HCT116 (cell line): ENCODE data around the gene CLDN17. TPM values are rescaled to one million over a fixed set of nuclear protein-coding genes. Genes with fewer than 3 reads are reported as not detected.

ENCODE experiments used
- ATAC-seq: fragments of 200-7000 bp; cut with Tn5 transposase; 2 replicates; pipeline ENCODE4 v1.9.1; 2020; ENCODE audit warnings: mild to moderate bottlenecking, moderate library complexity
- BruUV-seq: library from RNA; stranded (reverse); fragments of 400-500 nt; replicated peaks from 2 replicates; lab custom pipeline; 2021; lab: Mats Ljungman, UMichigan
- CTCF ChIA-PET: fragments of 300-600 bp; sonication (Branson Sonifier 250); formaldehyde crosslinking; loops from one replicate; lab custom pipeline; 2021; ENCODE audit warnings: antibody characterized with exemption; lab: Charles Lee
- POLR2A ChIA-PET: fragments of 300-600, 350-600 bp; sonication (Branson Sonifier 250); formaldehyde crosslinking; loops from one replicate; lab custom pipeline; 2021; ENCODE audit warnings: antibody characterized with exemption; lab: Charles Lee
- RAD21 ChIA-PET, 2 experiments: fragments of 300-600 bp; sonication (Branson Sonifier 250); formaldehyde crosslinking; loops; one replicate each; lab custom pipeline; 2023; ENCODE audit warnings: low total read pairs in 2 of 2; ENCODE audit not compliant: uncharacterized antibody in 2 of 2, unreplicated experiment in 2 of 2, low non-redundant PET in 1 of 2; lab: Charles Lee
- DNase-seq: peaks from one replicate; pipeline ENCODE4 v3.0.0-alpha.2; 2010; ENCODE audit warnings: low read depth, low spot score
- H2AFZ ChIP-seq: fragments of 200-600 bp; shearing (Covaris generic), sonication (generic); 2 replicates; pipeline ENCODE4 v1.6.1; 2017; ENCODE audit warnings: low read depth, mixed run types, mixed read lengths, antibody characterized with exemption, low read length; ENCODE audit not compliant: poor library complexity, severe bottlenecking
- H3K27ac ChIP-seq: 2 replicates; pipeline ENCODE4 v1.5.1; 2012; ENCODE audit warnings: low read depth, low read length
- H3K27me3 ChIP-seq: fragments of 200-600 bp; sonication (generic); 2 replicates; pipeline ENCODE4 v1.6.1; 2016; ENCODE audit warnings: mixed run types, low read length, mixed read lengths; ENCODE audit not compliant: insufficient read depth
- H3K36me3 ChIP-seq, 2 experiments: fragments of 200-500 bp in 1 of 2; fragments of 200-600 bp in 1 of 2; sonication (Bioruptor generic) in 1 of 2; sonication (generic) in 1 of 2; 2 replicates each; pipeline versions ENCODE4 v1.5.1 to v1.6.1; 2014 to 2016; ENCODE audit warnings: low read length in 2 of 2, inconsistent platforms in 1 of 2, mixed read lengths in 1 of 2, mixed run types in 1 of 2; ENCODE audit not compliant: insufficient read depth in 2 of 2, control insufficient read depth in 1 of 2
- H3K4me1 ChIP-seq, 2 experiments: fragments of 200-600 bp in 1 of 2; sonication (generic) in 1 of 2; 2 replicates each; pipeline versions ENCODE4 v1.5.1 to v1.6.1; 2012 to 2017; ENCODE audit warnings: low read length in 2 of 2, inconsistent platforms in 1 of 2, mild to moderate bottlenecking in 1 of 2, mixed read lengths in 1 of 2, mixed run types in 1 of 2, moderate library complexity in 1 of 2; ENCODE audit not compliant: insufficient read depth in 2 of 2, control insufficient read depth in 1 of 2
- H3K4me2 ChIP-seq: fragments of 200-600 bp; sonication (generic); 2 replicates; pipeline ENCODE4 v1.6.1; 2017; ENCODE audit warnings: mixed run types, low read length, mixed read lengths
- H3K4me3 ChIP-seq, 2 experiments: fragments of 200-600 bp in 1 of 2; sonication (generic) in 1 of 2; replicated peaks in 1 of 2; 2 replicates each; pipeline ENCODE4 v1.5.1; 2011 to 2016; ENCODE audit warnings: low read length in 2 of 2, control low read depth in 1 of 2, low read depth in 1 of 2, mild to moderate bottlenecking in 1 of 2, mixed read lengths in 1 of 2, mixed run types in 1 of 2
- H3K79me2 ChIP-seq: fragments of 200-600 bp; sonication (generic); 2 replicates; pipeline ENCODE4 v1.6.1; 2017; ENCODE audit warnings: mild to moderate bottlenecking, mixed run types, low read length, moderate library complexity, mixed read lengths; ENCODE audit not compliant: insufficient read depth
- H3K9ac ChIP-seq: fragments of 200-600 bp; sonication (generic); 2 replicates; pipeline ENCODE4 v1.6.1; 2016; ENCODE audit warnings: low read length, mixed read lengths
- H3K9me2 ChIP-seq: fragments of 200-600 bp; sonication (generic), shearing (Covaris generic); 2 replicates; pipeline ENCODE4 v1.6.1; 2017; ENCODE audit warnings: mixed run types, mild to moderate bottlenecking, moderate library complexity; ENCODE audit not compliant: insufficient read depth
- H3K9me3 ChIP-seq, 2 experiments: fragments of 200-500 bp in 1 of 2; fragments of 200-600 bp in 1 of 2; sonication (Bioruptor generic) in 1 of 2; sonication (generic) in 1 of 2; 2 replicates each; pipeline ENCODE4 v1.6.1; 2014 to 2017; ENCODE audit warnings: low read length in 2 of 2, mixed read lengths in 2 of 2, inconsistent platforms in 1 of 2, low read depth in 1 of 2, mild to moderate bottlenecking in 1 of 2, mixed run types in 1 of 2, moderate library complexity in 1 of 2; ENCODE audit not compliant: control insufficient read depth in 1 of 2, insufficient read depth in 1 of 2
- H4K20me1 ChIP-seq: fragments of 200-600 bp; sonication (generic), shearing (Covaris generic); 2 replicates; pipeline ENCODE4 v1.6.1; 2017; ENCODE audit warnings: mixed run types, mild to moderate bottlenecking, moderate library complexity; ENCODE audit not compliant: insufficient read depth
- ATF3 ChIP-seq: IDR thresholded peaks from 2 replicates; pipeline ENCODE4 v1.6.1; 2012
- EGR1 ChIP-seq: IDR thresholded peaks from 2 replicates; pipeline ENCODE4 v1.6.1; 2012; ENCODE audit warnings: low read depth
- EZH2 ChIP-seq: fragments of 200-600 bp; sonication (generic); IDR thresholded peaks from 2 replicates; pipeline ENCODE4 v1.6.1; 2017; ENCODE audit warnings: antibody characterized with exemption, mixed run types
- EZH2phosphoT487 ChIP-seq: fragments of 200-600 bp; IDR thresholded peaks from 2 replicates; pipeline ENCODE4 v1.6.1; 2018; ENCODE audit warnings: antibody characterized with exemption, borderline replicate concordance
- FOSL1 ChIP-seq: IDR thresholded peaks from 2 replicates; pipeline ENCODE4 v1.6.1; 2012; ENCODE audit warnings: low read depth
- JUND ChIP-seq: IDR thresholded peaks from 2 replicates; pipeline ENCODE4 v1.6.1; 2012
- RAD21 ChIP-seq: IDR thresholded peaks from 2 replicates; pipeline ENCODE4 v1.6.1; 2012; ENCODE audit warnings: low read depth, mild to moderate bottlenecking
- SP1 ChIP-seq: IDR thresholded peaks from 2 replicates; pipeline ENCODE4 v1.6.1; 2012; ENCODE audit warnings: low read depth
- TCF7L2 ChIP-seq: IDR thresholded peaks from 2 replicates; pipeline ENCODE4 v1.7.0; 2011; ENCODE audit warnings: borderline replicate concordance, inconsistent platforms; ENCODE audit not compliant: insufficient read depth, insufficient read length; ENCODE audit errors: extremely low read depth
- YY1 ChIP-seq: IDR thresholded peaks from 2 replicates; pipeline ENCODE4 v1.6.1; 2011; ENCODE audit warnings: low read length, low read depth, moderate library complexity, mild to moderate bottlenecking; ENCODE audit not compliant: insufficient replicate concordance; ENCODE audit errors: extremely low read depth
- ZNF274 ChIP-seq: fragments of 200-500 bp; sonication (Bioruptor generic); IDR thresholded peaks from 2 replicates; pipeline ENCODE4 v1.6.1; 2014; ENCODE audit warnings: mild to moderate bottlenecking, low read depth, low read length, inconsistent platforms
- intact Hi-C: fragments of 100-400 bp; cut with micrococcal nuclease; formaldehyde crosslinking; loops from 2 replicates; pipeline ENCODE4 v1.10.0; 2022
- total RNA-seq: library from RNA; stranded (reverse); gene quantifications from one replicate; pipeline ENCODE4 v1.2.1, GENCODE V29; 2021; ENCODE audit not compliant: unreplicated experiment
- TF ChIP-seq, protein P1 (sequence below): IDR thresholded peaks from 2 replicates; pipeline ENCODE4 v1.6.1; 2012
- TF ChIP-seq, protein P2 (sequence below), 3 experiments: fragments of 200-600 bp in 1 of 3; sonication (generic) in 1 of 3; IDR thresholded peaks in 2 of 3; conservative IDR thresholded peaks in 1 of 3; 2 replicates each; pipeline ENCODE4 v1.5.1; 2012 to 2017; ENCODE audit warnings: low read depth in 2 of 3, low read length in 2 of 3, antibody characterized with exemption in 1 of 3, borderline replicate concordance in 1 of 3, control low read depth in 1 of 3, mild to moderate bottlenecking in 1 of 3, mixed read lengths in 1 of 3, mixed run types in 1 of 3, moderate library complexity in 1 of 3; ENCODE audit not compliant: insufficient read depth in 1 of 3

The CLDN17 gene
- total RNA-seq, 1 experiment from 2014 or later: not detected

DNA sequence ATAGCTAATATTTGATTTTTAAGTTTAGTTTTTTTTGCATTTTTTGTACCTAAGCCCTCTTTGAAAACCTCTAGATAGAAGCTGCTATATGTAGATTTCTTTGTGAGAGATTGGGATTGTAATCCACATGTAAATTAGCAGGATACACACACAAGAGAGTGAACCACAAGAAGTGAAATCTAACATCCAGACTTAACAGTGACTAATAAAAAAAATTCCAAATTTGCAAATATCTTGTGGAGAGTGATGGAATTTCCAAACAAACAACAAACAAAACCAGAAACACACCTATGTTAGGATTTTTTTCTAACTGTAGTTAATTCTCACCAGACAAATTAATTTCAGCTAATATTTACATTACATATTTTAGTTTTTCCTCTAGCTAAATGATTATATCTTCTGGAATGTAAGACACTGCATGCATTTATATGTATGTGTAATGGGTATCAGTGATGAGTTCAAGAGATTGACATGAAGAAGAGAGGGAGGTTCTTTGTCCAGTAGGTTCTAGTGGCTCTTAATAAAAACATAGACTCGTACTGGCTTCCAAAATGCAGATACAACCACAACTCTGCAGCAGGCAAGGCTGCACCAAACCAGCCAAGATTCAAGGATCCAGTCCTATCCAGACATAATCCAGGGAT lies 12.8 kb downstream of the CLDN17 start:
- Histone ChIP-seq H3K4me3 (no peak overlapping the region), H3K27me3 (no peaks in the 10 kb centered on the region), H3K27ac (no peak overlapping the region), H4K20me1 (no peaks in the 10 kb centered on the region), H3K36me3 (no peaks in the 10 kb centered on the region), H3K9me2 (no peaks in the 10 kb centered on the region), H2AFZ (no peak overlapping the region), H3K79me2 (no peaks in the 10 kb centered on the region), H3K4me2 (no peak overlapping the region), H3K9ac (no peak overlapping the region), H3K9me3 (peaks cover 19 to 31% of the 10 kb centered on the region in 2 experiments; a peak in 2 of 4 replicates), H3K4me1 (no peaks in the 10 kb centered on the region)
- intact Hi-C loops: no loop called here
- ChIA-PET POLR2A (no interaction called here), CTCF (no interaction called here), RAD21 (no interaction called here)
- no TSS peak for BruUV-seq
- TF ChIP-seq, protein P1, sequence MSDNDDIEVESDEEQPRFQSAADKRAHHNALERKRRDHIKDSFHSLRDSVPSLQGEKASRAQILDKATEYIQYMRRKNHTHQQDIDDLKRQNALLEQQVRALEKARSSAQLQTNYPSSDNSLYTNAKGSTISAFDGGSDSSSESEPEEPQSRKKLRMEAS: no peak
- TF ChIP-seq RAD21: no peak
- TF ChIP-seq TCF7L2: no peak
- no peak for TF ChIP-seq EZH2
- TF ChIP-seq FOSL1: no peak
- TF ChIP-seq EZH2phosphoT487: no peak
- TF ChIP-seq ATF3: no peak
- TF ChIP-seq YY1: no peak
- TF ChIP-seq, protein P2, sequence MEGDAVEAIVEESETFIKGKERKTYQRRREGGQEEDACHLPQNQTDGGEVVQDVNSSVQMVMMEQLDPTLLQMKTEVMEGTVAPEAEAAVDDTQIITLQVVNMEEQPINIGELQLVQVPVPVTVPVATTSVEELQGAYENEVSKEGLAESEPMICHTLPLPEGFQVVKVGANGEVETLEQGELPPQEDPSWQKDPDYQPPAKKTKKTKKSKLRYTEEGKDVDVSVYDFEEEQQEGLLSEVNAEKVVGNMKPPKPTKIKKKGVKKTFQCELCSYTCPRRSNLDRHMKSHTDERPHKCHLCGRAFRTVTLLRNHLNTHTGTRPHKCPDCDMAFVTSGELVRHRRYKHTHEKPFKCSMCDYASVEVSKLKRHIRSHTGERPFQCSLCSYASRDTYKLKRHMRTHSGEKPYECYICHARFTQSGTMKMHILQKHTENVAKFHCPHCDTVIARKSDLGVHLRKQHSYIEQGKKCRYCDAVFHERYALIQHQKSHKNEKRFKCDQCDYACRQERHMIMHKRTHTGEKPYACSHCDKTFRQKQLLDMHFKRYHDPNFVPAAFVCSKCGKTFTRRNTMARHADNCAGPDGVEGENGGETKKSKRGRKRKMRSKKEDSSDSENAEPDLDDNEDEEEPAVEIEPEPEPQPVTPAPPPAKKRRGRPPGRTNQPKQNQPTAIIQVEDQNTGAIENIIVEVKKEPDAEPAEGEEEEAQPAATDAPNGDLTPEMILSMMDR (IDR thresholded peaks at IDR 0.05 in 2 of 3, conservative IDR thresholded peaks at IDR 0.05 in 1 of 3; ENCODE audit: borderline replicate concordance in 1 of 3, insufficient read depth in 1 of 3, low read depth in 2 of 3, low read length in 2 of 3): no peak
- no peak for TF ChIP-seq JUND
- TF ChIP-seq ZNF274: no peak
- TF ChIP-seq SP1: no peak
- TF ChIP-seq EGR1: no peak
- DNase-seq (no peak), ATAC-seq (no peak)
